Mucosa of descending colon (tissue), 3 donors: ENCODE data around the gene RESP18. TPM values are rescaled to one million over a fixed set of nuclear protein-coding genes. Genes with fewer than 3 reads are reported as not detected.

Source experiments
- ATAC-seq: fragments of 200-7000 bp; cut with Tn5 transposase; one replicate; pipeline ENCODE4 v1.9.1; 2020; ENCODE audit warnings: mild to moderate bottlenecking, moderate library complexity
- DNase-seq, 3 donors: peaks; one replicate each; pipeline ENCODE4 v3.0.0-alpha.2; 2020
- H3K36me3 ChIP-seq: fragments of 200-600 bp; one replicate; pipeline ENCODE4 v1.8.0; 2021; ENCODE audit warnings: low read depth, mild to moderate bottlenecking
- H3K4me1 ChIP-seq: fragments of 200-600 bp; one replicate; pipeline ENCODE4 v1.8.0; 2021; ENCODE audit warnings: low read depth, mild to moderate bottlenecking
- H3K4me3 ChIP-seq: fragments of 200-600 bp; one replicate; pipeline ENCODE4 v1.8.0; 2021; ENCODE audit warnings: mild to moderate bottlenecking
- H3K9me3 ChIP-seq: fragments of 200-600 bp; one replicate; pipeline ENCODE4 v1.8.0; 2021; ENCODE audit warnings: mild to moderate bottlenecking
- intact Hi-C, 2 donors: fragments of 100-400 bp; cut with DNase I in 1 of 2; cut with micrococcal nuclease in 1 of 2; formaldehyde crosslinking; loops; one replicate each; pipeline versions ENCODE4 v1.11.0 to v1.11.1; 2022; cut with DNase I, micrococcal nuclease
- total RNA-seq, 3 donors: library from RNA; stranded (reverse); fragmentation: NEBNext Ultra II Directional in 2 of 3; extraction: Animal tissue kit (Norgen Biotek cat#: 25700) in 2 of 3; gene quantifications; one replicate each; pipeline versions ENCODE4 v1.2.1 to v1.2.4, GENCODE V29; 2021 to 2023
- TF ChIP-seq, protein P1 (sequence below): fragments of 200-600 bp; IDR thresholded peaks from one replicate; pipeline ENCODE4 v1.8.0; 2022; ENCODE audit warnings: antibody characterized with exemption, mild to moderate bottlenecking
- donor health status: DM: no; HTN: no; CAD: no; lungs with moderate emphysema.
- donor health status: DM: no; HTN: no; CAD: no.
- donor health status: DM: no; HTN: yes; CAD: no.

RESP18 gene
- total RNA-seq, 3 donors from 2014 or later, result not detected

- no peak overlapping the region for H3K4me3 ChIP-seq
- TF ChIP-seq, protein P1, sequence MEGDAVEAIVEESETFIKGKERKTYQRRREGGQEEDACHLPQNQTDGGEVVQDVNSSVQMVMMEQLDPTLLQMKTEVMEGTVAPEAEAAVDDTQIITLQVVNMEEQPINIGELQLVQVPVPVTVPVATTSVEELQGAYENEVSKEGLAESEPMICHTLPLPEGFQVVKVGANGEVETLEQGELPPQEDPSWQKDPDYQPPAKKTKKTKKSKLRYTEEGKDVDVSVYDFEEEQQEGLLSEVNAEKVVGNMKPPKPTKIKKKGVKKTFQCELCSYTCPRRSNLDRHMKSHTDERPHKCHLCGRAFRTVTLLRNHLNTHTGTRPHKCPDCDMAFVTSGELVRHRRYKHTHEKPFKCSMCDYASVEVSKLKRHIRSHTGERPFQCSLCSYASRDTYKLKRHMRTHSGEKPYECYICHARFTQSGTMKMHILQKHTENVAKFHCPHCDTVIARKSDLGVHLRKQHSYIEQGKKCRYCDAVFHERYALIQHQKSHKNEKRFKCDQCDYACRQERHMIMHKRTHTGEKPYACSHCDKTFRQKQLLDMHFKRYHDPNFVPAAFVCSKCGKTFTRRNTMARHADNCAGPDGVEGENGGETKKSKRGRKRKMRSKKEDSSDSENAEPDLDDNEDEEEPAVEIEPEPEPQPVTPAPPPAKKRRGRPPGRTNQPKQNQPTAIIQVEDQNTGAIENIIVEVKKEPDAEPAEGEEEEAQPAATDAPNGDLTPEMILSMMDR, result no peak
- intact Hi-C loops, result loop anchor here in 1 of 2 donors (10.0 kb wide), 1 partner anchor 144 kb away; the partner anchor contains the start of gene NHEJ1
- no peaks in the 10 kb centered on the region for H3K9me3 ChIP-seq
- DNase-seq (peak in 2 of 3 donors; percentile 76 to 78), ATAC-seq (peak; percentile 71)
- H3K4me1 ChIP-seq, result no peaks in the 10 kb centered on the region
- H3K36me3 ChIP-seq, result no peaks in the 10 kb centered on the region
Observed at GRCh38 chr2:219308142-219309101, 24.1 kb downstream of the RESP18 start.

GRCh38 chr2:219306047-219306446 is 26.5 kb downstream of the RESP18 start:
- TF ChIP-seq, protein P1, result no peak
- Histone ChIP-seq H3K36me3 (no peaks in the 10 kb centered on the region), H3K4me1 (no peaks in the 10 kb centered on the region), H3K9me3 (no peaks in the 10 kb centered on the region), H3K4me3 (no peak overlapping the region)
- DNase-seq (no peak), ATAC-seq (no peak)
- intact Hi-C loops, result loop anchor here in 1 of 2 donors (10.0 kb wide), 1 partner anchor 141 kb away; the partner anchor contains the start of gene NHEJ1

DNA sequence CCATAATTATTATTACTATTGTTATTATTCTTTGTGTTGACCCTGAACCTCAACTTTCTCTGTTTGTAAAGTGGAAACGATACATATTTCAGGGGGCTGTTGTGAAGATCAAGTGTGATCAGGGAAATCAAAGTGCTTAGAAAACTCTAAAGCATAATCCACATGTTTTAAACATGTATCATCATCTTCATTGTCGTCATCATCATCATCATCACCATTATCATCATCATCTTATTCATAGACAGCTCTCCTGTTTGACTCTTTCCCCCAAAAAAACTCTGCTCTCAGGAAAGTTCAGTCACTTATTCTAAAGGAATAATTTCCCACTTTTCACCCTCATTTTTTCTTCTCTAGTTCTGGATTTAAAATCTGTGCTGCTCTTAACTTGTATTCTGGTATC is 28.3 kb downstream of the RESP18 start:
- Histone ChIP-seq H3K36me3 (no peaks in the 10 kb centered on the region), H3K4me1 (no peaks in the 10 kb centered on the region), H3K9me3 (no peaks in the 10 kb centered on the region), H3K4me3 (no peak overlapping the region)
- no peak for DNase-seq
- TF ChIP-seq, protein P1, result no peak
- ATAC-seq, result no peak
- intact Hi-C loops, result loop anchor here in 1 of 2 donors (10.0 kb wide), 1 partner anchor 139 kb away; the partner anchor contains the start of gene NHEJ1

GRCh38 chr2:219302412-219302968 is 30.1 kb downstream of the RESP18 start:
- Histone ChIP-seq H3K4me3 (no peak overlapping the region), H3K9me3 (no peaks in the 10 kb centered on the region), H3K36me3 (no peaks in the 10 kb centered on the region), H3K4me1 (peaks cover 8% of the 10 kb centered on the region)
- DNase-seq, result no peak
- no peak for ATAC-seq
- intact Hi-C loops, result loop anchor here in 1 of 2 donors (10.0 kb wide), 1 partner anchor 138 kb away; the partner anchor contains the start of gene NHEJ1
- TF ChIP-seq, protein P1, result no peak

GRCh38 chr2:219300022-219300421 is 32.5 kb downstream of the RESP18 start:
- intact Hi-C loops, result loop anchor here in 1 of 2 donors (10.0 kb wide), 1 partner anchor 135 kb away; the partner anchor contains the start of gene NHEJ1
- TF ChIP-seq, protein P1, result no peak
- no peak for ATAC-seq
- no peak for DNase-seq
- H3K4me3 ChIP-seq, result no peak overlapping the region
- no peaks in the 10 kb centered on the region for H3K36me3 ChIP-seq
- H3K4me1 ChIP-seq, result peaks cover 8% of the 10 kb centered on the region
- no peaks in the 10 kb centered on the region for H3K9me3 ChIP-seq
